ENCODE data around the gene PRR15. TPM values are rescaled to one million over a fixed set of nuclear protein-coding genes. Genes with fewer than 3 reads are reported as not detected.
A peak's percentile ranks its signal among the peaks of the same experiment; 100 is the strongest.

PRR15 gene
- total and polyA plus RNA-seq, 9 donors: 2.0 to 19.8 (median 8.0) TPM

- Histone ChIP-seq H3K36me3 (no peaks in the 10 kb centered on the region), H3K4me1 (ENCODE audit: insufficient read depth) (peaks cover 5% of the 10 kb centered on the region), H3K27me3 (no peaks in the 10 kb centered on the region), H3K27ac (peak overlapping the region in 1 of 2 donors; percentile 57), H3K4me3 (peak overlapping the region; percentile 50), H3K9me3 (no peaks in the 10 kb centered on the region)
- DNase-seq: no peak
- no peak for TF ChIP-seq EP300 (IDR thresholded peaks at IDR 0.05)
- TF ChIP-seq, protein P1, sequence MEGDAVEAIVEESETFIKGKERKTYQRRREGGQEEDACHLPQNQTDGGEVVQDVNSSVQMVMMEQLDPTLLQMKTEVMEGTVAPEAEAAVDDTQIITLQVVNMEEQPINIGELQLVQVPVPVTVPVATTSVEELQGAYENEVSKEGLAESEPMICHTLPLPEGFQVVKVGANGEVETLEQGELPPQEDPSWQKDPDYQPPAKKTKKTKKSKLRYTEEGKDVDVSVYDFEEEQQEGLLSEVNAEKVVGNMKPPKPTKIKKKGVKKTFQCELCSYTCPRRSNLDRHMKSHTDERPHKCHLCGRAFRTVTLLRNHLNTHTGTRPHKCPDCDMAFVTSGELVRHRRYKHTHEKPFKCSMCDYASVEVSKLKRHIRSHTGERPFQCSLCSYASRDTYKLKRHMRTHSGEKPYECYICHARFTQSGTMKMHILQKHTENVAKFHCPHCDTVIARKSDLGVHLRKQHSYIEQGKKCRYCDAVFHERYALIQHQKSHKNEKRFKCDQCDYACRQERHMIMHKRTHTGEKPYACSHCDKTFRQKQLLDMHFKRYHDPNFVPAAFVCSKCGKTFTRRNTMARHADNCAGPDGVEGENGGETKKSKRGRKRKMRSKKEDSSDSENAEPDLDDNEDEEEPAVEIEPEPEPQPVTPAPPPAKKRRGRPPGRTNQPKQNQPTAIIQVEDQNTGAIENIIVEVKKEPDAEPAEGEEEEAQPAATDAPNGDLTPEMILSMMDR (IDR thresholded peaks at IDR 0.05): no peak
- no peak for TF ChIP-seq POLR2A (IDR thresholded peaks at IDR 0.05)
- 31 to 37% (median 37%) methylated on average over 13 of the region's 13 CpGs for WGBS, 3 donors
- intact Hi-C loops (cut with DNase I): no loop called here
Measured at GRCh38 chr7:29565634-29565981, 2.0 kb downstream of the PRR15 start.

GRCh38 chr7:29565982-29566746 lies 2.5 kb downstream of the PRR15 start:
- TF ChIP-seq POLR2A (IDR thresholded peaks at IDR 0.05): no peak
- TF ChIP-seq, protein P1 (IDR thresholded peaks at IDR 0.05): no peak
- TF ChIP-seq EP300 (IDR thresholded peaks at IDR 0.05): no peak
- H3K36me3 ChIP-seq: no peaks in the 10 kb centered on the region
- intact Hi-C loops (cut with DNase I): no loop called here
- DNase-seq: peak; percentile 53 to 73 (median 54)
- no peaks in the 10 kb centered on the region for H3K9me3 ChIP-seq
- peak overlapping the region in 1 of 2 donors; percentile 57 for H3K27ac ChIP-seq
- H3K4me1 ChIP-seq (ENCODE audit: insufficient read depth): peaks cover 5% of the 10 kb centered on the region
- 2 to 5% (median 4%) methylated on average over 52 to 56 of the region's 56 CpGs for WGBS, 3 donors
- no peaks in the 10 kb centered on the region for H3K27me3 ChIP-seq
- H3K4me3 ChIP-seq: peak overlapping the region; percentile 50

- Histone ChIP-seq H3K4me3 (no peak overlapping the region), H3K27me3 (no peaks in the 10 kb centered on the region), H3K9me3 (no peaks in the 10 kb centered on the region), H3K36me3 (no peaks in the 10 kb centered on the region), H3K27ac (no peak overlapping the region), H3K4me1 (ENCODE audit: insufficient read depth) (peaks cover 5% of the 10 kb centered on the region)
- 88 to 91% (median 89%) methylated on average over 2 of the region's 2 CpGs for WGBS, 3 donors
- intact Hi-C loops (cut with DNase I): no loop called here
- TF ChIP-seq POLR2A (IDR thresholded peaks at IDR 0.05) (no peak), EP300 (IDR thresholded peaks at IDR 0.05) (no peak)
- TF ChIP-seq, protein P1 (IDR thresholded peaks at IDR 0.05): no peak
- no peak for DNase-seq
Measured at GRCh38 chr7:29567174-29567573, 3.5 kb downstream of the PRR15 start.

DNA sequence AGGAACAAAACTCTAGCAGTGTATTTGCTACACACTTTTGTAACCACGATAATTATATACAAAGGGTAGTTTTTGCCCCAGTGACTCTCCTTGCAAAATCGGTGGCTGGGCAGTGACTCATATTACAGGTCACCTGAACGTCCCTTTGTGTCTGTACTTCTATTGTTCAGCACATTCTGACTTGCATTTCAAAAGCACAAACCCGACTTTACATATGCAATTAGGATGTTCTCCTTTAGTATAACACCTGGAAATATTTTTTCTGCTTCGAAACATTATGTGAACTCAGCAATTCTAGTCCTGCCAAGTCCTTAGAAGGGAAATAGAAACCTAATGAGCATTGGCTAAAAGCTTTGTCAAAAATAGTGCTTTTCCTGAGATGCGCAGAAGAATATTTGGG lies 6.0 kb downstream of the PRR15 start:
- H3K9me3 ChIP-seq: no peaks in the 10 kb centered on the region

More for the DNA sequence above, 6.0 kb downstream of the PRR15 start:
- TF ChIP-seq, protein P1 (IDR thresholded peaks at IDR 0.05): no peak
- TF ChIP-seq EP300 (IDR thresholded peaks at IDR 0.05) (no peak), POLR2A (IDR thresholded peaks at IDR 0.05) (no peak)
- intact Hi-C loops (cut with DNase I): no loop called here
- Histone ChIP-seq H3K36me3 (no peaks in the 10 kb centered on the region), H3K27ac (no peak overlapping the region), H3K27me3 (no peaks in the 10 kb centered on the region), H3K4me3 (no peak overlapping the region), H3K4me1 (ENCODE audit: insufficient read depth) (peaks cover 5% of the 10 kb centered on the region)
- 61 to 71% (median 70%) methylated on average over 6 of the region's 6 CpGs for WGBS, 3 donors
- DNase-seq: no peak
